NB4 (cell line): ENCODE measurements around the gene APCDD1.

Source experiments
- MYC ChIP-seq: IDR thresholded peaks from 2 replicates; pipeline ENCODE4 v1.6.1; 2011; ENCODE audit warnings: low read depth, low read length
- POLR2A ChIP-seq: IDR thresholded peaks from 2 replicates; pipeline ENCODE4 v1.6.1; 2011; ENCODE audit warnings: mild to moderate bottlenecking; ENCODE audit not compliant: insufficient read length; ENCODE audit errors: extremely low read depth
- TF ChIP-seq, protein P1 (sequence below): IDR thresholded peaks from one replicate; pipeline ENCODE4 v1.5.1; 2012; ENCODE audit warnings: low read depth, low read length
- TF ChIP-seq, protein P2 (sequence below): IDR thresholded peaks from 2 replicates; pipeline ENCODE4 v1.6.1; 2011; ENCODE audit warnings: low read depth, low read length

DNA sequence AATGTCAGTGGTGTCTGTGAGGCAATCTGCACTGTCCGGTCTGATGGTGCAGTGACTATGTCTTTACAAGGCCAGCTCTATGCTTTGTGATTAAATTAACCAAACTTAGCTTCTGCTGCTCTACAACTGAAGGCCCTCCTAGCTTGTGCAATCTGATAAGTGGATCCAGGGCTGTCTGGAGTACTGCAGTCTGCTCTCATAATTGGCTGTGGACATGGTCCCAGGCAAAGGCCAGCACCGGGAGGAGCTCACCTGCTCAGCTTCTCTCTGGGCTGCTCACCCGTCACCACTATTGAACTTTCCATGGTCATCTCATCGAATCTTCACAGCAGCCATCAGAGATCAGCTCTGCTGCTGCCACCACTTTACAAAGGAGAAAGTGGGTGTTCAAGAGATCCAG lies 13.0 kb upstream of the APCDD1 start:
- TF ChIP-seq, protein P1, sequence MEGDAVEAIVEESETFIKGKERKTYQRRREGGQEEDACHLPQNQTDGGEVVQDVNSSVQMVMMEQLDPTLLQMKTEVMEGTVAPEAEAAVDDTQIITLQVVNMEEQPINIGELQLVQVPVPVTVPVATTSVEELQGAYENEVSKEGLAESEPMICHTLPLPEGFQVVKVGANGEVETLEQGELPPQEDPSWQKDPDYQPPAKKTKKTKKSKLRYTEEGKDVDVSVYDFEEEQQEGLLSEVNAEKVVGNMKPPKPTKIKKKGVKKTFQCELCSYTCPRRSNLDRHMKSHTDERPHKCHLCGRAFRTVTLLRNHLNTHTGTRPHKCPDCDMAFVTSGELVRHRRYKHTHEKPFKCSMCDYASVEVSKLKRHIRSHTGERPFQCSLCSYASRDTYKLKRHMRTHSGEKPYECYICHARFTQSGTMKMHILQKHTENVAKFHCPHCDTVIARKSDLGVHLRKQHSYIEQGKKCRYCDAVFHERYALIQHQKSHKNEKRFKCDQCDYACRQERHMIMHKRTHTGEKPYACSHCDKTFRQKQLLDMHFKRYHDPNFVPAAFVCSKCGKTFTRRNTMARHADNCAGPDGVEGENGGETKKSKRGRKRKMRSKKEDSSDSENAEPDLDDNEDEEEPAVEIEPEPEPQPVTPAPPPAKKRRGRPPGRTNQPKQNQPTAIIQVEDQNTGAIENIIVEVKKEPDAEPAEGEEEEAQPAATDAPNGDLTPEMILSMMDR = no peak
- no peak for TF ChIP-seq POLR2A
- no peak for TF ChIP-seq MYC
- TF ChIP-seq, protein P2, sequence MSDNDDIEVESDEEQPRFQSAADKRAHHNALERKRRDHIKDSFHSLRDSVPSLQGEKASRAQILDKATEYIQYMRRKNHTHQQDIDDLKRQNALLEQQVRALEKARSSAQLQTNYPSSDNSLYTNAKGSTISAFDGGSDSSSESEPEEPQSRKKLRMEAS = no peak
